NCI-H1092 treated with DMSO at 0.1 percent for 48 hours (cell line): ENCODE data around the gene FIGNL2.

Experiments used
- DNase-seq: peaks from one replicate; lab custom pipeline; 2025; lab: John Stamatoyannopoulos, UW

FIGNL2 gene

GRCh38 chr12:51874486-51874885 lies 26.0 kb upstream of the FIGNL2 start:
- DNase-seq, result no peak

GRCh38 chr12:51874000-51874399 lies 25.5 kb upstream of the FIGNL2 start:
- no peak for DNase-seq

DNA sequence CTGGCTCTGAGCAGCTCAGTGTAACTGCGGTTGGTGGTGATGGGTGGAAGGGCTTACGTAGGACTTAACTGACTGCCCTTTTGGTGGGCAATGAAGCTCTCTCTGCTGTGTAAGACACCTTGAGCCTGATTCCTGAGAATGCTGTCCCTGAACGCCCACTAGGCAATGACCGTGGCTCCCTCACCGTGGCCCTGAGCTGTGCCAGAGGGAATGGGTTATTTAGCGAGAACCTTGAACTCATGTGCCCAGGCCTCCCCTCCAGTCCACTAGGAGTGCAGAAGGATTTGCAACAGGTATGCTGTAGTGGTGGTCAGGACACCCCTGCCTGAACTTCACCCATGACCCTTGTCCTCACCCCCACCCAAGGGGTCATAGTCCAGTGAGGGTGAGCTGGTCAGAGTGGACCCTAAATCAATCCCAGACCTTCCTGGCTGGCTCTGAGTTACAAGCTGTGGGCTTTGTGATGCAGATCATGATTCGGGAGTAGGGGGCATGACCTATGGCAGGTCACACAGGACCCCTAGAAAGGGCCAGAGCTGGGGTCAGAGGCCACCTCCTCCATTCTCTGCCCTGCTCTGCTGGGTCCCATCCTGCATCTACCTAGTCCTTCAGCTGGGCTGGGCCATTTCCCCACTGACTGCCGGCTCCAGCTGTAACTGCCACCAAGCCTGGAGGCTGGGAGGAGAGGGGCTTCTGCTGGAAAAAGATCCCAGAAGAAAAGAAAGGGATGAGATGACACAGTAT lies 24.9 kb upstream of the FIGNL2 start:
- no peak for DNase-seq

DNA sequence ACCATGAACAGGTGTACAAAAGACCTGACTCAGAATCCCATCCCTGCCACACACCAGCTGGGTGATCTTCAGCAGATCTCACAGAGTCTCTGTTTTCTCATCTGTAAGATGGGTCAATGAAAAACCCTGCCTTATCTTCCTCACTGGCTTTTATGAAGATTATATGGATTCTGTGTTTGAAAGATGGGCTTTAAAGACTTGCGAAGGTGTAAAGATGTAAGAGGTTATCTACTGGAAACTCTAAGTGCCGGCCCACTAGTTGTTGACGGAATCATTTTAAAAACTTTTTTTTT lies 24.1 kb upstream of the FIGNL2 start:
- no peak for DNase-seq

GRCh38 chr12:51871918-51872688 lies 23.6 kb upstream of the FIGNL2 start:
- DNase-seq, result no peak

DNA sequence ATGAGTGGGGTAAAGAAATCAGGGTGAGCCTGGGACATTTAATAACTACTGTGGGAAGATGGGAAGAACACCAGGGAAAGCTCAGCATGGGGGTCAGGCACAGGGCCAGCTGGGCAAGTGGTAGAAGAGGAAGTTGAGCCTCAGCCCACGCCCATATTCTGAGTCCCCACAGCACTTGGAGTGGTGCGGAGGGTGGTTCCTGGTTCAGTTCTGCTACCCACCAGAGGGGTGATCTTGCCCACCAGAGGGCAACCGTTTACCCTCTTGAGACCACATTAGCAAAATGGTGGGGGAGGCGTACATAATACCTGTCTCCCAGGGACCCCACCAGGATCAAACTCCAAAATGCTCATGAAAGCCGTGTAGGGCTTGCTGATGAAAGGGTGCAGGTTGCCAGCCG lies 22.6 kb upstream of the FIGNL2 start:
- DNase-seq, result no peak

DNA sequence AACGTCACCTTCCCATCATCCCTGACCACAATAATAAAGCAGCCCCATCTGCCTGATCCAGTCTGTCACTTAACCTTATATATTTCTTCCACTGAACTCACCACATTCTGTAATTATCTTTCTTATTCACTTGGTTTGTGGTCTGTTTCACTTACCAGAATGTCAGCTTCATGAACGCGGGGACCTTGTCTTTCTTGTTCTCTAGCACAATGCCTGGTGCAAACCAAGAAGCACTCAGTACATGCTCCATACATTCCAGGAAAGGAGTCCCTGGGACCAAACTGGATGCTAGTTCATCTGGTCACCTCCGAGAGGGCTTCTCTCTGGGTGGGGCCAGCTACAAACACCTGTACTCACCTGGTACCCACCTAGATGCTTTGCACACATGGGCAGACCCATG lies 22.0 kb upstream of the FIGNL2 start:
- DNase-seq, result no peak

DNA sequence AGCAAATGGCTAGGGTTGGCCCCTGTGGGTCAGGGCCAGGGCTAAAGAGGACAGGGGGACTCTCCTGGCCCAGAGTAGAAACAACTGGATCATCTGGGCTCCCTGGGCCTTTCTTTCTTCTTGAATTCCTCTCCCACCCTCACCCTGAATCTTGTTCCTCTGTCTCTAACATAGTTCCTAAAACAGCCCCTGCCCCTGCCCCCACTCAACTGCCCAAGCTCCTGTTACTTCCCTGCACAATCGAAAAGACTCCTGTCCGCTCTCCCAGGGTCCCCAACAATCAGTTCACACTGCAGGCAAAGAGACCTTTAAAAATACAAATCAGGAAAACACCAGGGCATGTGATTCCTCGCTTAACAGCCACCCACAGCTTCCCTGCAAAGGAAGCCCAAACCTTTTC lies 21.4 kb upstream of the FIGNL2 start:
- DNase-seq, result no peak

DNA sequence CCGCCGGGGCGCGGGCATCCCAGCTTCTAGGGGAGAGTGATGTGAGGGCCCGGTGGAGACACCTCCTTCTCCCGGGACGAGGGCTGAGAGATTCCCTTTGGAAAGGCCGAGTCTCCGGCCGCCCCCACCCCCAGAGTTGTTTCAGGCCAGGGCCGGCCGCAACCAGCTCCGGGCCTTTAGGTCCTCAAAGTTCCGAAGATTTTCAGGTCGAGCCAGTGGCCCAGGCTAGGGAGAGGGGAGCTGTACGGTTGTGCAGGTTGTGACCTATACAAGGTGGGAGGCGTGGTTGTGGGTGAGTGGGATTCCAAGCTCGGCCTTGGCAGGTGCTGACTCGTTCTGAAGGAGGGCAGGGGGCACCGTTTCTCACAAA lies 21.0 kb upstream of the FIGNL2 start:
- no peak for DNase-seq

DNA sequence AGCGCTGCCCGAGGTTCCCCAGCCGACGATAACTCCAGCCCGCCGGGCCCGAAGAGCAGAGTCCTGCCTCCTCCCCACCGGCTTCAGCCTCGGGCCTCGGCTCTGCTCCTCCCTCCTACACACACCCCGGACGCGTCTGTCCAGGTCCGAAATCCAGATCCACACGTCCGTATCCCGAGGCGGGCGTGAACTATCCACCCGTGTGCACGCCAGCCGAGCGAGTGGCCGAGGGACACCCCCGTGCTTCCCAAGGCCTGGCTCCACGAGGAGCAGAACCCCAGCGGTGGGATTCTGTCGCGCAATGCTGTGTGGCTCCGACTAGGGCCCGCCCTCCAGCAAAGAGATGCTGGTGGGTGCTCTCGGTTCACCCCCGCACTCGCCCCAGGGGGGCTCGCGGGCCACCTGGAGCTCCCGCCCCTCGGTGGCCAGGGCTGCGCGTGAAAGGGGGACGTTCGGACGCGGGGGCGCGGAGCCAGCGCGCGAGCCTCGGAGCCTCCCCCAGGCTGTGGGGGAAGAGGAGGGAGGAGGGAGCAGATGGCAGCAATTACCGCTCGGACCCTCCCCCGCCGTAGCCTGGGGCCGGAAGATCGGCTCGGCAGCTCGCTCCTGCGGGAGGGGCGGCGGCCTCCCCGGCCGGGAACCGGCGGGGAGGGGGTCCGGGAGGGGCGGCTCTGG lies 20.4 kb upstream of the FIGNL2 start:
- DNase-seq, result peak; percentile 19

GRCh38 chr12:51867796-51868428 lies 19.4 kb upstream of the FIGNL2 start:
- no peak for DNase-seq

GRCh38 chr12:51867371-51867770 lies 18.9 kb upstream of the FIGNL2 start:
- DNase-seq, result no peak

GRCh38 chr12:51866762-51867161 lies 18.2 kb upstream of the FIGNL2 start:
- no peak for DNase-seq

GRCh38 chr12:51866324-51866723 lies 17.8 kb upstream of the FIGNL2 start:
- no peak for DNase-seq

DNA sequence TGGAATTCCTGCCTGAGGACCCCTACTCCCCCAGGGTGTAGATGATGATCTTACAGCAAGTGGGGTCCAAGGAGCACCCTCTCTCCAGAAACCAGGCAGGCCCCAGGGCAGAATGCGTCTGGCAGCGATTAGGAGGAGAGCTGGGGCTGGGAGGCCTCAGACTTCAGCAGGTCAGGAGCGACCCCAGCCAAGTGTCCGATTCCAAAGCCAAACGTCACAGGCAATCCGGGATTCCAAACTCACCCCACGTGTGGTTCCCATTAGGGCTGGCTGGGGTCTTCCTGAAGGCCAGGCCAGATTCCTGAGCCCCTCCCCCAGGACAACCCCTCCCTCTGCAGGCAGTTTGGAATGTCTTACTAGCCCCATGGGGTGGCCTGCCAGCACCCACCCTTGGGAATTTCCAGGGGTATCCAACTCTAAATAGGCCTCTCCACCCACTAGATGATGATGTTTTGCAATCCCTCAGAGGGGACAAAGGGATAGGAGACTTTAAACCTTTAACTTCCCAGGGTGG lies 17.3 kb upstream of the FIGNL2 start:
- DNase-seq, result no peak

- no peak for DNase-seq
Measured at GRCh38 chr12:51864833-51865670, 16.5 kb upstream of the FIGNL2 start.

- DNase-seq, result no peak
Measured at GRCh38 chr12:51863933-51864832, 15.7 kb upstream of the FIGNL2 start.

DNA sequence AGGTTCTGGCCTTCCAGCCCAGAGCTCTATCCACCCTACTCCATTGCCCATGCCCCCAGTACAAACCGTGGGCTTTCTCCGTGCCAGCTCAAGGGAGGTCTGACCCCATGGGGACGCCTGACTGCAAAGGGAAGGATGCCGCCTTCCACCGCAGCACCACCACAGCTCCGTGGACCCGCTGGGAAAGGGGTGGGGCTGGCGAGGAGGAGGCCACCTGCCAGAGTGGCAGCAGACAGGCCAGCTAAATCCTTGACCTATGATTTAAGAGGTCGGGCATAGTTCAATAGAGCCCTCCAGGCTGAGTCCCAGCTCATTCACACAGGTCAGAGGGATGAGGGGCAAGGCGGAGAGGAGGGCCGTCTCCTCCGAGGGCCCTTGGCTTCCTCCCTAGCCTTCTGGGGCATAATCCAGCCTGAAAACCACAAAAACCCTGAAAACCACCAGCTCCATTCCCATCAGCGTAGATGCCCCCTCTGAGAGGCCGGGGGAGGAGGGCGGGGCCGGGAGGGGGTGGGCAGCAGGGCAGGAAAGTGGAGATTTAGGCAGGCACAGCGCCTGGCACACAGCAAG lies 14.9 kb upstream of the FIGNL2 start:
- DNase-seq, result no peak

DNA sequence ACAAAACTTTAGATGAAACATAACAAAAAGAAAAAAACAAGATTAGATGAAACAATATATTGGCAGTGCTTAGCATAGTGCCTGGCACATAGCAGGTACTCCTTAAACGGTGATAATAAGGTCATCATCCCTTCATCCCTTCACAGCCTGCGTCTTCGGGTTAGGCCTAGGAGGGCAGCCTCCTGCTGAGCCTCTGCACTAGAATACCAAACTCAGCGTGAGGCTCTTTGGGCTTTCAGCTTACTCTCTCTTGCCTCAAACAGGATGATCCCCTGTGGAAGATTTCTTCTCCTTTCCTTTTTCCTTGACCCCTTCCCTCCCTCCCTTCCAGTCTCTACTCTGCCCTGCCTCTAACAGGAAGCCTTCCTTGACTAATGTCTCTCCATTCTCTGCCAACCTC lies 14.4 kb upstream of the FIGNL2 start:
- DNase-seq, result no peak

DNA sequence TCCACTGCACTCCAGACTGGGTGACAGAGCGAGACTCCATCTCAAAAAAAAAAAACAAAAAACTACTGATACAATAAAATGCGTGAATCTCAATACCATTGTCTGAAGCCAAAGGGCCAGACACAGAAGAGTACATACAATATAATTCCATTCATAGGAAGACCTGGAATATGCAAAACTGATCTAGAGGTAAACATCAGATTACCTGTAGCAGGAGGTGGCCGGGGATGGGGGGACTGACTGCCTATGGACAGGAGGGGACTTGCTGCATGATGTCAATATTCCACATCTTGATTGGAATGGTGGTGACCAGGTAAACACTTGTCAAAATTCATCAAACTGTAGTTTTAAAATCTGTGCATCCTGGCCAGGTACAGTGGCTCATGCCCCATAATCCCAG lies 12.5 kb upstream of the FIGNL2 start:
- DNase-seq, result no peak
